ENCODE measurements around the gene TRPM5.
A peak's percentile ranks its signal among the peaks of the same experiment; 100 is the strongest.

TRPM5 gene

GRCh38 chr11:2420502-2421225 lies 23.6 kb downstream of the TRPM5 start:
- DNase-seq (ENCODE audit: low spot score): peak; percentile 67

DNA sequence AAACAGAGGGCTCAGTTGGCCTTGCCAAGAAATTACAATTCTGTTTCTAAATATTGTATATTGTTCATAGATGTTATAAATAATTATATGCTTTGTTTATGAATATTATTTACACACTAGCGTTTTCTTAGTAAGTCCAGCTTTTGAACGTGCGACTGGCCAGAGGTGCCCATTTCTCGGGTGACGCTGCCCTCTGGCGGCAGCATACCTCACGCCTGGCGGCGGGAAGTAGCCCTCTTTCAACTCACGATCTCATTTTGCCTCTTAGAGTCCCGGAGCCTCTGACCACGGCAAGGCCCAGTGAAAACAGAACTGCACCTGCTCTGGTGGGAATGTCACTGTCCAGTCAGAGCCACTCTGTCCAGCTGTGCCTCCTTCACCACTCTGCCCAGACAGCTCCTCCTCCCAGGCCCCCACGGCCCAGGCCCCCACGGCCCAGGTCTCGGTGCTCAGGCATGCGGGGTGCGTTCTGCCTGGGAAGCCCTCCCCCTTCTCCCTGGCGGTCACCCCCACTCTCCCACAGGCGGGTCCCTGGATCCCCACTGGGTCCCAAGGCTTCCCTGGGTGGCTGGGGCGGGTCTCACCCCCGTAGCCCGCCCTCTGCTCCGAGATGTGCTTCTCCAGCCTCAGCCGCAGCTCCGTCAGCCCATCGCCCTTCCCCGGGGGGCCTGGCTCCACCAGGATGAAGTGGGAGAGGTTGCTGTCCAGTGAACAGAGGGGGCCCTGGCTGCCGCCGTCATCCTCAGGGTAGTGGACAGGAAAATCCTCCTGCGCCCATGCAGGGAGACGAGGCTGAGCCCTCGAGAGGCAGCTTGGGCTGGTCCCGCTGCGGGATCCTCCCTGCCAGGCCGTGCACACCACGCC lies 24.4 kb downstream of the TRPM5 start:
- peak; percentile 72 for DNase-seq (ENCODE audit: low spot score)

DNA sequence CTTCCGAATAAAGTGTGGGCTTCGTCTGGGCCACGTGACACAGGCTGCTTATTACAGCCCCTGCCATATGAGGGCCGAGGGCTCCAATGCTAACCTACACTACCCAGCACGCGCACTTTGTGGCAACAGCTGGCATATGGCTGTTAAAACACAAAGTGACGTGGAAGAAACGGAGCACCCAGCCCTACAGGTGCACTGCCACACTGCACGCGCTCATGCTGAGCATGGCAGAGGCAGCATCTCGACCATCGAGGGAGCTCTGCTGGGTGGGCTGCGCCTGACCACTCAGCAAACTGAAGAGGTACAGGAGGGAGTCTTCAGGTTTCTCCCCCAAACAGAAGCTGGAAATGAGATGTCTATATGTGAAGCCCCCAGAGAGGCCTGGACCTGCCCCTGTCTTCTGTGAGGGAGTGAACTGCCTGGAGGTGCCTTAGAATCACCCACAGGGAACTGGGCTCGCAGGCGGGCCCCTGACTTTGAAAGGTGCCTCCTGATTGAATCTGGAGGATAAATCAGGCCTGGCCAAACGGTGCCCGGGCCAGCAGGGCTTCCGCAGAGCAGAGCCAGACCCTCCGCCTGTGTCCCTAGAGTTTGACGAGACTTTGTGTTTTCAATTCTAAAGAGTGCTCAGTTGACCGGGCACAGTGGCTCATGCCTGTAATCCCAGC lies 25.5 kb downstream of the TRPM5 start:
- no peak for DNase-seq (ENCODE audit: low spot score)

DNA sequence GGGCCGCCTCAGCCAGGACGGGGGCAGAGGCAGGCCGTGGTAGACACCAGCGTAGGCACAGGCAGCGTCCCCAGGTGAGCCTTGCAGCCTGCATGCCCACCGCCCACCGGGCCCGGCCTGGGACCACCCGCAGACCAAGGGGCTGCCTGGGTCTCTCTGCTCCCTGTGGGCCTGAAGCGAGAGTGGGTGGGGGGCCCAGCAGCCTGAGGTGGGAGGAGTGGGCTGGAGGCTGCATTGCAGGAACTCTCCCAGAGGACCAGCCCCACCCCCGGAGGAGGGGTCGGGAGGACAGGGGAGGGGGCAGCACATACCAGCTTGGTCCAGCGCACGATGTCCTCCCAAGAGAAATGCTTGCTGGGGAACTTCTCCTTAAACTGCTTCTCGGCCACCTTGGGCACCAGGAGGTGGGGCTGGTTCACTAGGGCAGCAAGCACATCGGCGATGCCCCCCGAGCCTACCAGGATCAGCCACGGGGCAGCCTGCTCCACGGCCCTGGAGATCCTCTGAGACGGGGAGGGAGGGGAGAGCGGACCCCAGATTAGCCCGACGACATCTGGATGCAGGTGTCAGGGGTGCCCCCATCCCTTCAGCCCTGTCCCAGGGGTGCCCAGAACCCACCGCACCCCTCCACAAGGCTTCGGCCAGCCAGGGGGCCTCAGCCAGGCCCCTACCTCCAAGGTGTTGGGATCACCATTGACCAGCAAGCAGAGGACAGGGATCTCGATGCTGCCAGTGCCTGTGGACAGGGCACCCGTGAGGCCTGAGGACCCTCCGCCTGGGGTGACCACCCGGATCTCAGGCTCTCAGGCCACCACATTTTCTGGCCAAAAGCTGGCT lies 26.2 kb downstream of the TRPM5 start:
- DNase-seq (ENCODE audit: low spot score): no peak

DNA sequence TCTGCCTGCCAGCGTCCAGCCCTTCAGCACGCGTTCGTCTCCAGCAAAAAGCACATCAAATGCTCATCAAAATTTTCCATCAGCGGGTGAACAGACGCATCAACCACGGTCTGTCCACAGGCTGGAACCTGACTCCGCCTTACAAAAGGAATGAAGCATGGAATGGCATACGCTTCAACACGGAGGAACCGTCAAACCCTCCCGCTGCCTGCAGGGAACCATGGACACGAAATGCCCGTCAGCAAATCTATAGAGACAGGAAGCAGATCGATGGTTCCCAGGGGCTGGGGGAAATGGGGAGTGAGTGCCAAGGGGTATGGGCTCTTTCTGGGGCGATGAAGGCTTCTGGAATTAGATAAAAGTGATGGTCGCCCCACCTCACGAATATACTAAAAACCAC lies 27.5 kb downstream of the TRPM5 start:
- DNase-seq (ENCODE audit: low spot score): no peak

DNA sequence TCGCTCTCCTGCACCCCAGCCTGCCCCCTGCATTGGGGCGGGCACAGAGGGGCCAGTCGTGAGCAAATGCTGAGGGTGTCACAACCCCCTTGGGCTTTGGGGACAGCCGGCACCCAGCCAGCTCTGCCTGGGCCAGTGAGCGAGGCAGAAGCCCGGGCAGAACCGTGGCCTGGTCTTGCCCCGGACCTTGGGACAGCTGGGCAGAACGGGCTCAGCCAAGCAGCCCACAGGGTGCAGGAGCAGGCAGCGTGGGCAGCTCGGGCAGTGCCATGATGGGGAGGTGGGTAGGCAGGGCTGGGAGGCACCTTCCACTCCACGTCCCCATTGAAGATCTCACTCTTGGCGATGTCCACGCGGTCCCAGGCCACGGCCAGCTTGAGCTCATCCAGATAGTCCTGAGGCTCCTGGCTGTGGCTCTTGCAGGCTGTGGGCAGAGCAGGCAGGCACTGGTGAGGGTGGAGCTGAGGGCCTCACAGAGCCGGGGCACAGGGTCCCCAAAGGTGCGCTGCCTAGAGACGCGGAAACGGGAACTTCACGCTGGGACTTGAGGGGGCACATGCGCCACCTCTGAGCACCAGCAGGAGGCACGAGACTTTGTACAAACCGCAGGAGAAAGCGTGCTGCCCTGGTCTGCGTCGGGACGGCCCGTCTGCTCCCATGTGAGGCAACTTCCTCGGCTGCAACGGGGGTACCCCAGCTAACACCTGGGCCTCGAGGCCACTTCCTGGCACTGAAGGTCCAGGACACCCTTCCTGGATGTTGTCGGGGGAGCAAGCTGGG lies 28.5 kb downstream of the TRPM5 start:
- no peak for DNase-seq (ENCODE audit: low spot score)

DNA sequence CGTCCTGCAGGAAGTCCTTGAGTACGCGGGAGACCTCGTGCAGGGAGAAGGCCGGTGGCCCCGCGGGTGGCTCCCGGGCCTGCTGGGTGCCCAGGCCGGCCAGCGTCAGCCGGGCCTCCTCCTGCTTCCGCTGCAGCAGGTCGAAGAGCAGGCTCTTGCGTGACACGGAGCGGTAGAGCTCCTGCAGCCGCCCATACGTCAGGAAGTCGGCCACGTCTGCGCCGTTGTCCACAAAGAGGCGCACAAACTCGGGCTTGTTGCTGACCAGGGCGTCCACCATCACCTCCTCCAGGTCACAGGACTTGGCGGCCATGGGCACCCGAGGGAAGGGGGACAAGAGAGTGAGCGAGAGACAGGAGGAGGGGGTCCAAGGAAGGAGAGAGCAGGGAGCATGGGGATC lies 29.1 kb downstream of the TRPM5 start:
- DNase-seq (ENCODE audit: low spot score): no peak

GRCh38 chr11:2414616-2415015 lies 29.7 kb downstream of the TRPM5 start:
- no peak for DNase-seq (ENCODE audit: low spot score)

DNA sequence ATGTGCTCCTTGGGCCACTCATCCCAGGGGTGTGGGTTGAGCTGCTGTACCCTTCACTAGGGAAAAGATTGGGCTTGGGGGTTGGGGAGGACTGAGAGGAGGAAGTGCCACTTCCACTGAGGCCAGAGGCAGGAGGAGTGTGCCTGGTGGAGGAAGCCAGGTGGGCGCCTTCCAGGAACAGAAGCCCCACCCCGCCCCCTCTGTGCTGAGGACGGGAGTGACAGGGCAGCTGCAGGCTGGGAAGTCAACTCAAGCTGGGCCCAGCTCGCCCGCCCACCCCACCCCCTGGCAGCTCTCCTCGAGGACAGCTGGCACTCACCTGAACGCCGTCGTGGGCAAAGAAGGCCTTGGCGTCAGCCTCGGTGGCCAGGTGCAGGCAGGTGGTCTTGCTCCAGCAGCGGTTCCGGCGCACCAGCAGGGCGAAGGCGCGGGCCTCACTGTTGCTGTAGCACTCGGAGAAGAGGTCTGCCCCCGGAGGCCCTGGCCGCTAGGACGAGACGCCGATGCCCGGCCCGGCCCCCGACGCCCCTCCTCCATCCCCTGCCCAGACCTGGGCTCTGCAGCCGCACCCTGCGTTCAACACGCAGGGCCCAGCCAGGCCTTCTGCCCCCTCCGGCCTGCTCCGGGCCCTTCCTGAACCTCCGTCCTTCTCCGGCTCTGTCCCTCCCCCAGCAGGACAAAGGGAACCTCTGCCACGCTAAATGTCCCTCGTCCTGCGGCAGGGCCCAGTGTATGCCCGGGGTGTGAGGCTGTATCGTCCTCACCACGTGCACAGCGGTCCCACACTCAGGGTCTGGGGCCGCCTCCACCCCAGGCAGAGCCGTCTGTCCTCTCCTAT lies 30.4 kb downstream of the TRPM5 start:
- DNase-seq (ENCODE audit: low spot score): no peak

DNA sequence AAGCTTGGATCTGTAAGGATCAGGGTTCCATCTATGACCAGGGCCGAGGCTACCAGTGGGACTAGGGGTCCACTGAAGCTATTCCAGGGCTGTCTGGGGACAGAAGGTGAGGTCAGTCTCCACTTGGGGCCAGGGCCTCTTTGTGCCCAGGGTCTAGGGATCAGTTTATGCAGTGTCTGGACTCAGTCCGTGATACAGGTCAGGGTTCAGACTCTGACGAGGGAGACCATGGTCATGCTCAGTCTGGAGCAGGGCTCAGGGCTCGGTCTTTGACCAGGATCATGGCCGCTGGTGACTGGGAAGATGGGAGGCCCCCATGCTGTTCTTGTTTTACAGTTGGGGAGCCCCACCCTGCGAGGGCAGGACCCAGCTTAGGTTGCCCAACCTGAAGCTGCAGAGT lies 32.0 kb downstream of the TRPM5 start:
- no peak for DNase-seq (ENCODE audit: low spot score)

- no peak for DNase-seq (ENCODE audit: low spot score)
Observed at GRCh38 chr11:2411446-2412305, 32.6 kb downstream of the TRPM5 start.

- no peak for DNase-seq (ENCODE audit: low spot score)
Observed at GRCh38 chr11:2410616-2411015, 33.7 kb downstream of the TRPM5 start.

GRCh38 chr11:2409611-2410468 lies 34.5 kb downstream of the TRPM5 start:
- DNase-seq (ENCODE audit: low spot score): no peak

DNA sequence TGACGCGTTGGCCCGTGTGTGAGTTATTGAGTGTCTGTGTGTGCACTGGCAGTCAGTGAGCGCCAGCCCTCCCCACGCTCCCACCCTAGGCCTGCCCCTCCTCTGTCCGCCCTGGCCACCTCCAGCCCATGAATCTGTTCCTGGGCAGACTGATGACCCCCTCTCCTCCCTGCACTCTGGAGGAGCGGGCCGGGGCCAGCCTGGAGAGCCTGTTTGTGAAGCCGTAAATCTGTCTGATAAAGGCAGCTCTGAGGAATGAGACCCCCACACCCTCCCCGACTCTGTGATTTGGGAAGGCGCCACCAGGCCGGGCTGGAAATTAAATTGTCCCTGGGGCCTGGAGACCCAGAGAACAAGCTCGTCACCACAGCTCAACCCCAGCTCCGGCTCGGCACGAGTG lies 35.2 kb downstream of the TRPM5 start:
- no peak for DNase-seq (ENCODE audit: low spot score)

GRCh38 chr11:2408671-2409070 lies 35.6 kb downstream of the TRPM5 start:
- DNase-seq (ENCODE audit: low spot score): no peak

DNA sequence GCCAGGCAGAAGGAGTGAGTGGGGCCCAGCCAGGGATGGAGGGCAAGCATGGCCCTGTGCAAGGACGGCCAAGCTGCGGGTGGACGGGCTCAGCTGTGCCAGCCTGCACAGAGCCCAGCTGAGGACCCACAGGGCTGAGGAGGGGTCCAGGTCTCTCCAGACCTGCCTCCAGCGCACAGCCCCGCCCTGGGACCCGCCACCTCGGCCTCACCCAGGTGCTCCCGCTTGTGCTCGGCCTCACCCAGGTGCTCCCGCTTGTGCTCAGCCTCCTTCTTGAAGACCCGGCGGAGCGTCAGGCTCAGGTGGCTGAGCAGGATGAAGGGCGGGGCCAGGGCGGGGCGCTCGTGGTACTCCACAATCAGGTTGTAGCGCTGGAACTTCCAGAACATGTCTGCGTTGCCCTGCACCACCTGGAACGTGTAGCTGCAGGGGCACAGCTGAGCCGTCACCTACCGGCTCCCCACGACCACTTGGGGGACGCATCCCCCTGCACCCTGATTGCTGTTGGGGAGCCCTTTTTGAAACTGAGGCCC lies 37.4 kb downstream of the TRPM5 start:
- no peak for DNase-seq (ENCODE audit: low spot score)

- no peak for DNase-seq (ENCODE audit: low spot score)
Observed at GRCh38 chr11:2406451-2406850, 37.9 kb downstream of the TRPM5 start.

DNA sequence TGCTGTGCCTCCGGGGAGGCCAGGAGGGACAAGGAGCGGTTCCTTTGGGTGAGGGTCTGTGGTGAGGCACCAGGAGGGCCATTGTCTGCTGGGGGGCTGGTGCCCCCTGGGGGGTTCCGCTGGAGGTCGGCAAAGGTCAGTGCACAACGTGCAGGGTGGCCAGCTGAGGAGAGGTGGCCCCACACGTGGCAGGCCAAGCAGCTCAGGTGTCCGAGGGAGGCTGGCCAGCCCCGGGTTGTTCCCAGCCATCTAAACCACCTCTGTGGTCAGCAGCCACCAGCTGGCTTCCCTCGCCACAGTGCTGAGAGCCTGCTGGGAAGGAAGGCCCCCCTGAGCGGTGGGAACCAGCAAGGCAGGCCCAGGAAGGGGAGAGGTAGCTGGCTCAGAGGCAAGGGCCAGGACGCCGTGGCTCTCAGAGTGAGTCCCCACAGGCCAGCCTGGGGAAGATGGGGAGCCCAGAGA lies 39.5 kb downstream of the TRPM5 start:
- DNase-seq (ENCODE audit: low spot score): no peak

Measured in kidney tubule cell (primary cell).